ENCODE results near the gene KIF21B. TPM values are rescaled to one million over a fixed set of nuclear protein-coding genes. Genes with fewer than 3 reads are reported as not detected.

Gene KIF21B
- total and polyA plus RNA-seq, 2 experiments from 2014 or later = 0.18 to 1.3 TPM

DNA sequence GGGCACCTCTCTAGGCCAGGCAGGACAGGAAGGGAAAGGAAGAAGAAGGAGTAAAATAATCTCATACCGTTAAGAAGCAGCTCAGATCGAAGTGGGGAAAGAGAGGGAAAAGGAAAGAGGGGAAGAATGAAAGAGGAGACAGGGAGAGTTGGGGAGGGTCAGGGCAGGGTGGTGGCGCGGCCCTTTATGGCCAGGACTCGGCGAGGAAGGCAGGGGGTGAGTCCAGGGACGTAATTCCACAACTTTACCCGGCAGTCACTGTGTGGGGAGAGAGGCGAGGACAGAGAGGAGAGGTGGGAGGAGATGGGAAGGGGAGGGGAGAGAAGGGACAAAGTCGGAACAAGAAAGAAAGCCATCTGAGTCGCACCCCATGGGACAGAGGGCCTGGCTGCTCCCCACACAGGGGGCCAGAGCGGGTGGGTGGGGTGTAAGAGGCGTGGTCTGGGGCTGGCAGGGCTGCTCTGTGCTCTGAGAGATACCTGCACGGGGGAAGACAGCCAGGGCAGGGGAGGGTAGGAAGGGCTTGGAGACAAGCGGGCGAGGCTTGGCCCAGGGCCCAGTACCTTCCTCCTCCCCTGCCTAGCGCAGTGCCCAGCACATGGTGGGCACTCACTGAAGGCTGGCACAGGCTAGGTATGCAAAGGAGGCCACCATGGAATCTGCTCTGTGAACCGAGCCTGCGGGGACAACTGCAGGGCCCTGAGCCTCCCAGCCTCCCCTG is 49.4 kb downstream of the KIF21B start:
- Histone ChIP-seq H3K4me3 (no peak overlapping the region), H2AFZ (no peak overlapping the region), H3K4me1 (ENCODE audit: insufficient read depth) (no peaks in the 10 kb centered on the region), H3K9me3 (ENCODE audit: low read depth) (no peaks in the 10 kb centered on the region), H3K27ac (no peak overlapping the region), H3K27me3 (no peaks in the 10 kb centered on the region), H3K36me3 (replicated peaks; ENCODE audit: insufficient read depth, low read depth) (no peaks in the 10 kb centered on the region), H3K9me2 (replicated peaks; ENCODE audit: insufficient read depth) (no peaks in the 10 kb centered on the region), H3K79me2 (no peaks in the 10 kb centered on the region), H4K20me1 (ENCODE audit: insufficient read depth, poor library complexity, severe bottlenecking) (no peaks in the 10 kb centered on the region), H3K4me2 (no peak overlapping the region)
- no peak for DNase-seq (ENCODE audit: low spot score)
- WGBS (ENCODE audit: low lambda C conversion rate, missing lambda C conversion rate) = 94% methylated on average over 16 of the region's 19 CpGs
- TF ChIP-seq EZH2phosphoT487 (IDR thresholded peaks at IDR 0.05; ENCODE audit: low read depth, severe bottlenecking, unreplicated experiment) (no peak), CTCF (IDR thresholded peaks at IDR 0.05; ENCODE audit: poor library complexity) (no peak), EZH2 (IDR thresholded peaks at IDR 0.05; ENCODE audit: borderline replicate concordance) (no peak)

GRCh38 chr1:200972985-200973742 is 50.4 kb downstream of the KIF21B start:
- Histone ChIP-seq H2AFZ (no peak overlapping the region), H3K4me3 (no peak overlapping the region), H3K79me2 (no peaks in the 10 kb centered on the region), H3K36me3 (replicated peaks; ENCODE audit: insufficient read depth, low read depth) (no peaks in the 10 kb centered on the region), H3K9me3 (ENCODE audit: low read depth) (no peaks in the 10 kb centered on the region), H3K27me3 (no peaks in the 10 kb centered on the region), H4K20me1 (ENCODE audit: insufficient read depth, poor library complexity, severe bottlenecking) (no peaks in the 10 kb centered on the region), H3K9me2 (replicated peaks; ENCODE audit: insufficient read depth) (no peaks in the 10 kb centered on the region), H3K27ac (no peak overlapping the region), H3K4me2 (no peak overlapping the region), H3K4me1 (ENCODE audit: insufficient read depth) (no peaks in the 10 kb centered on the region)
- no peak for TF ChIP-seq EZH2phosphoT487 (IDR thresholded peaks at IDR 0.05; ENCODE audit: low read depth, severe bottlenecking, unreplicated experiment)
- no peak for TF ChIP-seq CTCF (IDR thresholded peaks at IDR 0.05; ENCODE audit: poor library complexity)
- no peak for TF ChIP-seq EZH2 (IDR thresholded peaks at IDR 0.05; ENCODE audit: borderline replicate concordance)
- 92% methylated on average over 17 of the region's 17 CpGs for WGBS (ENCODE audit: low lambda C conversion rate, missing lambda C conversion rate)
- no peak for DNase-seq (ENCODE audit: low spot score)

DNA sequence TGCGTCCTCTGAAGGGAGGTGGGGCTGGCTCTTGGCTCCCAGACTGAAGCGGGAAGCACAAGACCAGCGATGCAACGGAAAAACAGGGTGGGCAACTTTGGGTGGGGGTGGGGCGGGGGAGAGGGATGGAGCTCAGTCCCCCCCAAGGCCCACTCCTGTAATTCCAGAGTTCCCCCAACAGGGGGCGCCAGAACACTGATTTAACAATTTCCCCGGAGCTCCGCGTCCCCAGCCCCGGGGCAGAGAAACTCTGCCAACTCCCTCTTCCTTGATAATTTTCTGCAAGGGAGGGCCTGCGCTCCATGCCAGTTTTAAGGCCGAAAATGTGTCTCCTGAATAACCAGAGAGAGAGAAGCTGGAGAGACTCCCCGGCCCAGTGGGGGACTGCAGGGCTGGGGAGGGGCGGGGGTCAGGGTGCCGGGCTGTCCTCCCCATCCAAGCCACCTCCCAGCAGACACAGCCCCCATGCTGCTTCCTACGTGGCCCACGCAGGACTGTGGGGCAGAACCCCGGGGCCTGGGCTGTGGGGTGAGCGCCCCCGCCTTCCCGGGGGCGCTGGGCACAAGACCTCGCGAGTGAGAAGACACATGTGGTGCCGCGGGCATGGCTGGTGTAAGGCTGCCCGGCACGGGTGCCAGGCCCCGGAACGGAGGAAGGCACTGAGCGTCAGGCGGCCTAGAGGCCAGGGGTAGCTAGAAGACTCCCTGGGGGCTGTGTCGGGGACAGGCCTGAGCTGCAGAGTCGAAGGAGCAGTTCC is 51.4 kb downstream of the KIF21B start:
- no peak for TF ChIP-seq EZH2 (IDR thresholded peaks at IDR 0.05; ENCODE audit: borderline replicate concordance)
- peak; percentile 94 for TF ChIP-seq CTCF (IDR thresholded peaks at IDR 0.05; ENCODE audit: poor library complexity)
- 59% methylated on average over 11 of the region's 34 CpGs for WGBS (ENCODE audit: low lambda C conversion rate, missing lambda C conversion rate)
- no peaks in the 10 kb centered on the region for H3K9me2 ChIP-seq (replicated peaks; ENCODE audit: insufficient read depth)
- peak; percentile 80 for DNase-seq (ENCODE audit: low spot score)
- no peaks in the 10 kb centered on the region for H3K27me3 ChIP-seq
- H3K27ac ChIP-seq = no peak overlapping the region
- H3K79me2 ChIP-seq = no peaks in the 10 kb centered on the region
- H4K20me1 ChIP-seq (ENCODE audit: insufficient read depth, poor library complexity, severe bottlenecking) = no peaks in the 10 kb centered on the region
- no peak overlapping the region for H2AFZ ChIP-seq
- peak overlapping the region; percentile 44 for H3K4me2 ChIP-seq
- H3K4me3 ChIP-seq = no peak overlapping the region
- no peaks in the 10 kb centered on the region for H3K9me3 ChIP-seq (ENCODE audit: low read depth)
- H3K4me1 ChIP-seq (ENCODE audit: insufficient read depth) = no peaks in the 10 kb centered on the region
- no peaks in the 10 kb centered on the region for H3K36me3 ChIP-seq (replicated peaks; ENCODE audit: insufficient read depth, low read depth)
